NCI-H128 (cell line): ENCODE measurements around the gene TAF10.

Source experiments
- DNase-seq: peaks from one replicate; lab custom pipeline; 2025; ENCODE audit not compliant: unreplicated experiment; lab: John Stamatoyannopoulos, UW

TAF10 gene

DNA sequence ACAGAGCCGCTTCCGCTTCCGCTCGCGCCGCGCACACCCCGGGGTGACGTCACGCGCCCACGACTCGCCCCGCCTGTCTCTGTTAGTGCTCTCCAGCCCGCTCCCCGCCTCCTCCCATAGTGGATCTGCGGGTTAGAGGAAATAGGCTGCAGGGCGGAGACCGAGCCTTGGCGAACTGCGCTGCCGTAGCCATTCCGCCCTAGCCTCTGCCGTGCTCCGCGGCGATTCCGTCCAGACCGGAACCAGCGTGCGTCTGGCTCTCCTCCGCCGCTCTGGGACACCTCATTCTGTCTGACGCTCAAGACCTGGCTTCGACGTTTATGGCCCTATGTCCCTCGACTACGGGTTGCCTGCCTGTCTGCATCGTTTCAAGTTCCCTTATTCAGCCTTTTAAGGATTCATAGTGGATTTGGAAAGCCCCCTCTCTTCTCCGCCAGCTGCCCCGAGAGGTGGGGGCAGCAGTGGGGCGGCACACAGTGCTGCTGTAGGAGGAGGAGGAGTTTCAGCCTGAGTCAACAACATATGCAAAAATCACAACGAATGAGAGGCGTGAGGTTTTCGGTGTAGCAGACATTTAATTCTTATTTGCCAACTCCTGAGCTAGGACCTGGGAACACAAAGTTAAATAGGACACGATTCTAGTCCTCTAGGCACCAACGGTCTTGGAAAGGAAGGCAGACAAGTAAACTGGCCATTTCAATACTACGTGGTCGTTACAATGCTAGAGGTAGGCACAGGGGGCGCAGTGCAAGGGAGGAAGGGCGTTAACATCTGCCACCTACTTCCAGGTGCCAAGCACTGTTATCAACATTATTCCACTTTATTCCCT, at the start of gene TAF10:
Gene TAF10 (minus strand): TSS at position 4 of the 829 bp plus-strand sequence. CDS start 27 bp downstream, outside the sequence.
- peak; percentile 91 for DNase-seq

DNA sequence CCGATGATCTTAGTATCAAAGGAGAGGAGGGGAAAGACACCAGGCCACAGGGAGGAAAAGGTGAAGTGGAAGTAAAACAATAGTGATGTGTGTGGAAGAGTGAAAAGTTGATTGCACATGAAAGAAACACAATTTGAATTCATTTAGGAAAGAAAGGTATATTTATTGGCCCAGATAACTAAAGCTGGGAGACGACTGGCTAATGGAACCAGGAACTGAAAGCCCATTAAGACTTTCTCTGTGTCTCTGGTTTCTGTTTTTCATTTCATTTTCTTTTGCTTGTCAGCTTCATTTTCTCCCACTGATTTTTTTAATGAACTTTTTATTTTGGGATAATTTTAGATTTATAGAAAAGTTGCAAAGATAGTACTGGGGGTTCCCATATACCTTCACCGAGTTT, 48.7 kb upstream of the TAF10 start:
- no peak for DNase-seq

DNA sequence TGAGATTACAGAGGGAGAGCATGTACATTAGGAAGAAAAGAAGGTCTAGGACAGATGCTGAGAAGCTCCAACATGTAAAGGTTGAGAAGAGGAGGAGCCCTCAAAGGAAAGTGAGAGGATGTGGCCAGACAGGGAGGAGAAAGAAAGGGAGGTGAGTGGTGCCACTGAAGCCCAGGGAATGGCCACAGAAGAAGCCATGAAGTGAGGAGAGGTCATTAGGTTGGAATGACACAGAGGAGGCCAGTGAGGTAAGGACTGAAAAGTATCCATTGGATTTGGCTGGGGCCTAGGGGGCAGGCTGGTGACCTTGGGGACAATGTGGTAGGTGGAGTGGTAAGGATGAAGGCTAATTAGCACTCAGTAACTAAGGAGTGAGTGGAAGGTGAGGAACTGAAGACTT, 46.6 kb upstream of the TAF10 start:
- no peak for DNase-seq

DNA sequence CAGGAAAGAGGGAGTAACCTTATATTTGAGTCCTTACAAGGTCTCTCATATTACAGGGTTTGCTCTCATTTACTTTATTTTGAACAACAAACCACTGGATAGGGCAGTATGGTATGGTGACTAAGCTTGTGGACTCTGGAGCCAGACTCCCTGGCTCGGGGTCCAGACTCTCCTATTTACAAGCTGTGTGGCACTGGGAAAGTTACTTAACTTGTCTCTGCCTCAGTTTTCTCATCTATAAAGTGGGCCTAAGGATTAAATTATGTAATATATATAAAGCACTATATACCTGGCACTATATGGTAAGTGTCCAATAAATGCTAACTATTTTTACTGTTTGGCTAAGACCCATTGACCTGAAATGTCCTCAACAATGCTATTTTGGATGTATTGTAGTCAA, 45.3 kb upstream of the TAF10 start:
- DNase-seq = no peak

DNA sequence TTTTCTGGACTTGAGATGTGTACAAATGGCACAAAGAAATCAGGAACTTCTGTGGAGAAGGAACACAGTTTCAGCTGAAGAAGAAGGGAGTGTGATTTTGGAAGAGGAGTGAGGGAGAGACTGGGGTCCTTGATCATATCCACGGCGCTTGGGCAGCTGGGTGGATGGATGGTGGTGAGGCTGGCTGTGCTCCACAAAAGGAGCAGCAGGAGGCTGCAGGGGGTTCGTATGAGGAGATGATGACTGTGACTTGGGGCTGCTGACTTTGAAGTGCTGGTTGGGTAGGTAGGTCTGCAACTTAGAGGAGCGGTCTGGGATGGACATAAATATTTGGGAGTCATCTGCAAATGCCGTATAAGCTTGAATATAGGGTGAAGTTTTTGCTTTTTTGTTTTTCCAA, 44.9 kb upstream of the TAF10 start:
- no peak for DNase-seq

DNA sequence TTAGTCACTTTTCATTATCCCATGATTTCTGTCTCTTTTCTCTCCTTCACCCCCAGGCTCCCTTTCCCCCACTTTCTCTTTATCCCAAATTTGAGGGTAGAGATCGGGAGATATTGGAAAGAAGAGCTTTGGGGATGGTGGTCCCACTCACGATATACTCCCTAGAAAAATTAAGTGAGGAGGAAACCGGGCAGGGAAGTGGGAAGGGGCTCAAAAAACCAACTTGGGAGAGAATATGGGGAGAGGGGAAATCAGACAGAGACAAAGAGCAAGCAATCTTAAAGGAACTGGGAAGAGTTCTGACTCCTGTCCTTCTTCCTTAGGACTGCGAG, 44.5 kb upstream of the TAF10 start:
- no peak for DNase-seq

DNA sequence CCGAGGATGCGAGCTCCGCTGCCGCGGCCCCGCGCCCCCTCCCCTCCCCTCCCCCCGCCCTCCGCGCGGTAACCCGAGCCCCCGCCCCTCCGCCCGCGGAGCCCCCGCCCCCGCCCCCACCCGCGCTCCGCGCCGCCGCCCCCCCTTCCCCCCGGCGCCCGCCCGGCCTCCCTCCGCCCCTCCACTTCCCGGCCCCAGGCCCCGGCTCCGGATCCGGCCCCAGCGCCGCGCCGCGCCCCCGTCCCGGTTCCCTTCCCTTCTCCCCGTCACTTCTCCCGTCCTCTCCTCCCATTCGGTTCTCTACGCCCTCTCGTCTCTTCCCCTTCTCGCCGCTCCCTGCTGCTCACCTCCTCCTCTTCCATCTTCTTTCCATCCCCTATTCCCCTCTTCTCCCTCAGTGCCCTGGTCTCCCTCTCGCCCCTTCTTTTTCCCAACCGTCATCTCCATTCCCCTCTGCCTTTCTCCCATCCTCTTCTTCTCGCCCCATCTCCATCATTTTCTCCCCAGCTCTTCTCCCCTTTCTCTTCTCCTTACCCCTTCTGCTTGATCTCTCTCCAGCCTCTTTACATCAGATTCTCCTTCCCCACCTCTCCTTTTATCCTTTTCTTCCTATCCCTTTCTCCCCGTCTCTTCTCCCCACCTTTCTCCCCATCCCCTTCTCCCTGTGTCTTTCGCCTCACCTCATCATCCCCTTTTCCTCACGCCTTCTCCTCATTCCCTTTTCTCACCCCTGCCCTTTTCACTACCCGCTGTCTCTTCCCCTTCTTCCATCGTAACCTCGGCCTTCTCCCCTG, 44.0 kb upstream of the TAF10 start, which contains the start of gene DCHS1:
Gene DCHS1 (minus strand): TSS at position 20 of the 794 bp plus-strand sequence. CDS start 14,196 bp downstream, outside the sequence.
- DNase-seq = no peak

DNA sequence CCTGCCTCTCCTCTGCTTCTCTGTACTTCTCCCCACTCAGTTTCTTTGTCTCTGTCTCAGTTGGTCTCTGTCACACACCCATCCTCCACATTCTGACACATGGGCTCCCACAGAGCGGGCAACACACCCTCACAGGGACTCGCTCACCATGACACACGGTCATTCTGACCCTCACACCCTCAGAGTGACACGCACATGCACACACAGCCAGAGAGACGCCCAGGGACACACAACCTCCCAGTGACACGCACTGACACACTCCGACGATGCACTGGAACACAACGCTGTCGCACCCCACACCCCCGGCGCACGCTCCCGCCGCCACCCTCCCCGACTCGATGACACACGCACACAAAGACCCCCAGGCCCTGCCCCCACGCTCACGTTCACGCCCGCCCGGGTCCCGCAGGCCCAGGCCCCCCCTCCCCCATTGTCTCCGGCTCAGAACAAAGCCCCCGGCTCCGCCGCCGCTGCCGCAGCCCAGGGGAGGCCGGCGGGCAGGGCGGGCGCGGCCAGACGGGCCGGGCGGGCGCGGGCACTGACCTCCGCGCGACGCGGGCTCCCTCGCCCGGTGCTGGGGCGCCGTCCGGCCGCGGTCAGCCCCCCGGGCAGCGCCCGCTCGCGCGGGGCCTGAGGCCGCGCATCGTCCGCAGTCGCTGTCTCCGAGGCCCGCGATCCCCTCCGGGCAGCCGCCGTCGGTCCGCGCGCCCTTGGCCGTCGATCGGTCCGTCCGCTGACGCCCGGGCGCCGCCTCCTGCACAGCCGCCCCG, 43.2 kb upstream of the TAF10 start:
- DNase-seq = no peak

DNA sequence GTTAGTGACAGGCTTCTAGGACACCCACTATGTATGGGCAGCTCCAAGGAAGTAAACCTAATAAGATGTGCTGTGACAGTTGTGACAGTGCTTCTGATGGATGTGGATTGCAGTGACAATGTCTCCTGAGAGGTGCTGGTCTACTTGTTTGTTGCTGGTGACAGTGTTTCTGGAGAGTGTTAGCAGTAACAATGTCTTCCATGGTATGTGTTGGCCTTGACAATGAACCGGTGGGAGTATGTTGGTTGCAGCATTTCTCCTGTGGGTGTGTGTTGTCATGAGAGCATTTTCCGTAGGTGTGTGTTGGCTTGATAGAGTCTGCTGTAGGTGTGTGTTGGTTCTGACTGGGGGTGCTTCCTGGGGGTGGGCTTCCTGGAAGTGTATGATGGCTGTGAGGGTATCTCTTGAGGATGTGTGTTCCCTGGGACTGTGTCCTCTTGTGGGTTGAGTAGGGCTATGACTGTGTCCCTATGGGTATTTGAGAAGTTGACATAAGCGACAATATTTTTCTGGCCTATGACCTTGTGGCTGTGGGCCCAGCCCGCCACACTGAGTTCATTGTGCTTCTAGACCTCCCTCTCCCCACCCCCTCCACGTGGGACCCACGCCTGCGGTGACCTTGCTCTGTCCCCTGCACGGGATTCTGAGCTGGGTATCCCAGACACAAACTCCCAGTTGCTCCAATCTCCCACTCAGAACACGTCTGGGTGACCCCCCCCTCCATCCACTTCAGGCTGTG, 42.4 kb upstream of the TAF10 start:
- no peak for DNase-seq

DNA sequence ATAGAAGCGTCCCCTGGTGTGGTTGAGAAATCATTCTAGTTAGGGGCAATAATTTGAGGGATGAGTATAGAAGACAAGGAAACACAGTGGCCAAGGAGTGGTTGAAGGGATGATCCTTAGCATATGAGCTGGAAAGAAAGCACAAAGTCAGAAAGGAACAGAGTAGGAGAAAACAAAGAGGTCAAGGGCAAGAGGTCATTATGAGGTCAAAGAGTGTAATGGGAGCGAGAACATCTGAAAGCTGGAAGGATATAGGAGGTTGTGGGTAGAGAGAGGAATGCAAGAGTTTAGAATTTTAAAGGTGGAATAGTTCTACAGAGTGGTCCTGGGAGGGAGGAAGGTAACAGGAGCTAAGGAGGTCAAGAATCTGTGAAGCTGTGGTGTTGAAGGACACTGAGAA, 41.6 kb upstream of the TAF10 start:
- DNase-seq = no peak

DNA sequence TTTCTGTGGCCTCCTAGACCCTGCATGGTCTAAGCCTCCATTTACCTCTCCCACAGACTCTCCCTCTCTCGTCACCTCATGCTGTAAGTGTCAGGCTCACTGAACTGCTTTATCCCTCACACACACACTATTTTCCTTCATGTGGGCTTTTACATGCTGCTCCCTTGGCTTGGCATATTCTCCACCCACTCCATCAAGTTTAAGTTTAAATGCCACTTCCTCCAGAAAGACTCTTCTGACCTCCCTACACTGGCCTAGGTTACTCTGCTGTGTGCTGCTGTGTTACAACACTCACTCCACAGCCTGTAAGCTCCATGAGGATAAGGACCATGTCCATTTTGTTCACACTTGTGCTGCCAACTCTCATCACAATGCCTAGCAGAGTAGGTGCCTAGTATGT, 41.1 kb upstream of the TAF10 start:
- DNase-seq = no peak

DNA sequence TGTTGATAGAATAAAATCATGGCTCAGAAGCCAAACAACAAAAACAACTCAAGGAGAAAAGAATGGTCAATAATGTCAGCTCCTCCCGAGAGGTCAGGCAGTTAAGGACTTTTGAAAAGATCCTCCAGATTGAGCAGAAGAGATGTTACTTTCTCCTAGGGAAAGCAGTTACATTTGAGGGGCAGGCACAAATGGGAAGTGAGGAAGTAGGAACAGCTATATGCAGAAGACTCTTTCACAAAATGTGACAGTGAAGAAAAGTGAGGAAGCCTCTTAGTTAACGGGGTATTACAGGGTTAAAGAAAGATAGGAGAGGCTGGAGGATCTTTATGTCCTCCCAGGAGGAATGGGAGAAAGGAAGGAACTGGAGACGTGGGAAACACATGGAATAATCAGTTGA, 40.2 kb upstream of the TAF10 start:
- DNase-seq = no peak

DNA sequence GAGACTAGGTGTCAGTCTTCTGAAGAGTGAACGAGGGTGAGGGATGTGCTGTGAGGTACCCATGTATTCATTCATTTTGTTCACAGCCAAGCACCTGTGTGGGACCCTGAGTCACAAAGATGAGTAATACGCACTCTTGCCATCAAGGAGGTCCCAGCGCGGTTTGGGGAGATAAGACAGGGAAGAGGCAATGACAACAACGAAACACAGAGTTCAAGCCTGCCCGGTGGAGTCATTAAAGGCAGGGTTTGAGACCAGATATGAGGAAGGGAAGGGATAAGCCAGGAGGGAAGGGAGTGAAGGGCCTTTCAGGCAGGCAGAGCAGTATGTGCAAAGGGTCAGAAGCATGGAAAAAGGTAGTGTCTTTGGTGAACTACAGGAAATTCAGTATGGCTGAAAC, 39.0 kb upstream of the TAF10 start:
- no peak for DNase-seq

DNA sequence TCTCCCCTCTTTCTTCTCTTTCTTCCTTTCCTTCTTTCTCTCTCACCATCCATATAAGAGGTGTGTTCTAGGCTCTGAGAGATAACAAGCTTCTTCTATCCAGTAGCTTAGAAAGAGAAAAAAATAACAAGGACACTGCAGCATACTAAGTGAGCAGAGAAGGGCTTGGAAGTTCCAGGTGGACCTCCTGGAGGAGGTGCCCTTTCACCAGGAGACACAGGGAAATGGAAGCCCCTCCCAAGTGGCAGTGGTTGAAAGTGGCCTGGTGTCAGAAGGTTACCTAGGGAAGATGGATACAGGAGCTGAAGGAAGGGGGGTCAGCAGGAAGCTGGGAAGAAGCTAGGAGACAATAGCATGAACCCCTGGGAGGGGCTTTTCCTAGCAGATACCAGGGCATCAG, 38.1 kb upstream of the TAF10 start:
- DNase-seq = no peak

DNA sequence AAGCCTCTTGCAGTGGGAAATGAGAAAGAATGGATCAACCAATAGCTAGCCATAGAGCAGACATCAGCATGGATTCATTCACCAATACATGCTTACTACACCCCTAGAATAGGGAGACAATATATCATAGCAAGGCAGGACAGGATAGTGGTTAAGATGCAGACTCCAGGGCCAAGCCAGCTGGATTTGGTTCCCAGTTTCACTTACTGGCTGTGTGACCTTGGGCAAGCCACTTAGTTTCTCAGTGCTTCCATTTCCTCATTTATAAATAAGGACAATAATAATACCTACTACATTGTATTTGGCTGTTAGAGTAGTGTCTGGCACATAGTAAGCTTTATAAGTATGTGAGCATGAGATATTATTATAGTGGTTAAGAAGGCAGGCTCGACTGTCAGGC, 36.5 kb upstream of the TAF10 start:
- no peak for DNase-seq

DNA sequence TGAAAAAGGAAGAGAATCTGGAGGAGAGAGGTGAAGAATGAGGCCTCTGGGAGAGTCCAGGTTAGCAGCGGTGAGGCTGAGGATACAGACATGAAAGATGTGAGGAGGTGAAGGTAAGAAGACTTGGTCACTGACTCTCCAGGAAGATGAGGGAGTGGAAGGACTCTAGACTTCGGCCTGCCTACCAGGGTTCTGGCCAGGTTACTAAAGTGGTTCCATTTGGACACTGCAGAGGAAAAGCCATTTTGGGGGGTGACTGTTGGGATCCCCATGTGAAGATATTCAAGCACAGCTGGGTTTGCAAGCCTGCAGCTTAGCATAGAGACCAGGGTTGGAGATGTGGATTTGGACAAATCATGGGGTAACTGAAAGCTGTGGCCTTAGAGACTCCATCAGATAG, 35.8 kb upstream of the TAF10 start:
- DNase-seq = no peak

DNA sequence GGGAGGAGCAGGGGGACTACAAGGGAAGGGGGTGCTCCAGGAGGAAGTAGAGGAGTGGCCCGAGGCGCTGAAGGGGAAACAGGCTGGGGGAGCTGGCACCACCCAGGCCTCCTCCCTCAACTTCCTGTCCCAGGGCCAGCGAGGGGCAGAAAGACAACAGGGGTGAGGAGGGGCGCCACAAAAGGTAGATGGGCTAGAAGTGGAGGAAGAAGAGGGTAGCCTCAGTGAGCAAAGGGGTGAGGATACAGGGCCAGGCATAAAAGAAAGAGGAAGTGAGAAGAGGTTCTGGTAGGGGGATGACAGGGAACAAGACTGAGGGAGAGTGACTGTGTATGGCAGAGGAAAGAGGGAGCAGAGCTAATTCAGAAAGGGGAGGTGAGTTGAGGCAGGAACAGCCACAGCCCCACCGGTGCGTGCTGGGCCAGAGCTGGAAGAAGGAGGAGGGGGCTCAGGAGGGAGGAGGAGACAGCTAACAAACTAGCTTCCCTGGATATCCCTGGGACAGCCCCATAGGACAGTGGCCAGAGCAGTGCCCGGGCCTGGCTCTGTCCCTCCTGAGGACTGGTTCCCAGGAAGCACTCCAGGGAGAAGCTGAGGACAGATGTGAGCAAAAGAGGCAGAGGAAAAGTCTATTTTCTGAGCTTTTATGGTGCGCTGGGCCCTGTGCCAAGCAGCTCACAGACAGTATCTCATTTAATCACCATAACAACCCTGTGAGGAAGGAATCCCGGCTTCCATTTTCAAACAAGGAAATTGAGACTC, 35.1 kb upstream of the TAF10 start:
- DNase-seq = no peak

DNA sequence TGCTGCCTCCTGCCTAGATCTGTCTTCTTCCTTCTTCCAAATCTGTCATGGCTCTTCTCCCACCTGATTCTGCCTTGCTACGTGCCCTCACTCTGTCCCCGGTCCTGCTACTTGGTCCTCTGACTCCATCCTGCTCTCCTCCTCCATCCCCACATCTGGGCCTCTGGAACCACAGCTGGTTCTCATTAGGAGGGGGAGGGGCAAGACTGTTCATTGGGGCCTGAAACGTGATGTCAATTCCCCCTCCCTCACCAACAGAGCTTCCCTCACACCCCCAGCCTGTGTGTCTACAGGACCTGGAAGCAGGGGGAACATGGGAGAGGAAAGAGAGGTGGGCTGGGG, 34.5 kb upstream of the TAF10 start:
- DNase-seq = no peak

DNA sequence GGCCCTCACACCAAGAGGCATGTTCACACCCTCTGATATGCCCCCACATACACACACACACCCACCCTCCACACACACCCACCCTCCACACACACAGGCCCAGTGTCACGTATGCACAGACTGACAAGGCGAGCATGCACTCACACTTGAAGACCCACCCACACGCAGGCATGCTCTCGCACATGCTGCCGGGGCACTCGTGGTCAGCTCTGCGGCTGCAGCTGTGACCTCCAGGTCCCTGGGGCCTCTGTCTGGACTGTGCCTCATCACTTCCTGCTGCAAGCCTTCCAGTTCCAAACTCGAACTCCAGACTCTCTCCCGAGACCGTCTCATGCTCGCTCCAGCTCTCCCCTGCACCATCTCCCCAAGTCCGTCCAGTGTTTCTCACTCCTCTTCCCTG, 34.1 kb upstream of the TAF10 start:
- no peak for DNase-seq

DNA sequence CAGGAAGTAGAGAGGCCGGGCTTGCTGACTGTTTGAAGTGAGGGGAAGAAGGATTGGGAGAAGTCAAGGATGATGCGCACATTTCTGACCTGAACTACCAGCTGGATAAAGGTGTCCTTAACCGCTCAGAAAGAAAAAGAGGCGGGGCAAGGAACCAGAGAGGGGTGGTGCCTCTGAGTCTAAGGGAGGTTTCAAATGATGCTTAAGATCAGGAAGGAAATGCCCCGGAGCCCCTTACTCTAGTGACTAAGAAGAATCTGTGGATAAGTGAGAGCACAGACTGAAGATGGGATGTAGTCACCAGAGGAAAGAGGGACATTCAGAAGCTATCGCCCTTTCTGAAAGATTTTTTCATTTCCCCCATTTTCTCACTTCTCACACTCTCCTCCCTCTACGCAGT, 30.9 kb upstream of the TAF10 start:
- no peak for DNase-seq
